ENCODE data around the gene NPAS2.

The NPAS2 gene, protein sequence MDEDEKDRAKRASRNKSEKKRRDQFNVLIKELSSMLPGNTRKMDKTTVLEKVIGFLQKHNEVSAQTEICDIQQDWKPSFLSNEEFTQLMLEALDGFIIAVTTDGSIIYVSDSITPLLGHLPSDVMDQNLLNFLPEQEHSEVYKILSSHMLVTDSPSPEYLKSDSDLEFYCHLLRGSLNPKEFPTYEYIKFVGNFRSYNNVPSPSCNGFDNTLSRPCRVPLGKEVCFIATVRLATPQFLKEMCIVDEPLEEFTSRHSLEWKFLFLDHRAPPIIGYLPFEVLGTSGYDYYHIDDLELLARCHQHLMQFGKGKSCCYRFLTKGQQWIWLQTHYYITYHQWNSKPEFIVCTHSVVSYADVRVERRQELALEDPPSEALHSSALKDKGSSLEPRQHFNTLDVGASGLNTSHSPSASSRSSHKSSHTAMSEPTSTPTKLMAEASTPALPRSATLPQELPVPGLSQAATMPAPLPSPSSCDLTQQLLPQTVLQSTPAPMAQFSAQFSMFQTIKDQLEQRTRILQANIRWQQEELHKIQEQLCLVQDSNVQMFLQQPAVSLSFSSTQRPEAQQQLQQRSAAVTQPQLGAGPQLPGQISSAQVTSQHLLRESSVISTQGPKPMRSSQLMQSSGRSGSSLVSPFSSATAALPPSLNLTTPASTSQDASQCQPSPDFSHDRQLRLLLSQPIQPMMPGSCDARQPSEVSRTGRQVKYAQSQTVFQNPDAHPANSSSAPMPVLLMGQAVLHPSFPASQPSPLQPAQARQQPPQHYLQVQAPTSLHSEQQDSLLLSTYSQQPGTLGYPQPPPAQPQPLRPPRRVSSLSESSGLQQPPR

DNA sequence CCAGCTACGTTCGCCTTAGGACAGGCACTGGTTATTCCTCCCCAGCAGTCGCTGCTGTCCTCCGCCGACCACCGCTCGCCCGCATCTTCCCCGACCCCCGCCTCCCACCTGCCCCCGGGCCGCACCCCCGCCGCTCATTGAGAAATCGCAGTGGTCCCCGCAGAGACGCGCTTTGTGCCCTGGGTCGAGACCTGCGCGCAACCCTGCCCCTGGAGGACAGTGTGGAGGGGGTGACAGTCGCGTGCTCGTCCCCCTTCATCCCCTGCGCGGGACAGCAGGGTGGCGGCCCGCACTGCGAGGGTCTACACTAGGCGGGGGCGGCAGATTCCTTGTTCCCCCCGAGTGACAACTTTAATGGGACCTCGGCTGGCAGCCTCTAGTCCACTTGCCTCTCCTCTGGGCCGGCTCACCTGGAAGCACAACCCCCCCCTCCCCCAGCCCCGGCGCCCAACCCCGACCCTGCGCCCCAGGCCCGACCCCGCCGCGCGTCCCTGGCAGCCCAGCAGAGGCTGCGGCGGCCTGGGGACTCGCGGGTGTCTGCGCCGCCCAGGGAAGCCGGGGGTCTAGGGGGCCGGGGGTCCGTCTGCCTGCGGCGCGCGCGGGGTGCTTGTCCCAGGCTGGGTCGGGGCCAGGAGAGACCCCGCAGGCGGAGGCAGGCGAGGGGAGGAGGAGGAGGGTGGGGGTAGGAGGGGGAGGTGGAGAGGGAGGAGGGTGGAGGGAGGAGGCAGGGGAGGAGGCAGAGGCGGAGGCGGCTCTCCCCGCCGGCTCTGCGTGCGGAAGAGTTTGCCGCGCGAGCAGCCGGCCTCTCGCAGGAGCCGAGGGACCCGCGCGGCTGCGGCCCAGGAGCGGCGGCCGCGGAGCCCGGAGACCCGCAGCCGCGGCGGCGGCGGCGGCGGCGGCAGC lies at the start of gene NPAS2:
NPAS2 (plus strand) TSS at position 770 of the 903 bp plus-strand sequence. CDS start 84,616 bp downstream, outside the sequence.
- peak; percentile 14 for DNase-seq

DNA sequence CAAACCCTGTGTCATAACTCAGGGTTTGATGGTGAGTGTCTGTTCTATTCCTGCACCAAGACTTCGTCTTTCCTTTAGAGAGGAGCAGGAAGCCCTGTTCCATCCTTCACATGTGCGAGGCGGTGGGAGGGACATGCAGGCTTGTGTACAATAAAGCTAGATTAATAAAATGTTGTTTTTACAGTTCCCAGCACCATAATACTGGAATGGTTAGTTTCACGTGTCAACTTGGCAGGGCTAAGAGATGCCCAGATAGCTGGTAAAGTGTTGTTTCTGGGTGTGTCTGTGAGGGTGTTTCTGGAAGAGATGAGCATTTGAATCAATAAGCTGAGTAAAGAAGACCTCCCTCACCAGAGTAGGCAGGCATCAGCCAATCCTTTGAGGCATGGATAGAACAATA lies 48.8 kb upstream of the NPAS2 start:
- DNase-seq: no peak

DNA sequence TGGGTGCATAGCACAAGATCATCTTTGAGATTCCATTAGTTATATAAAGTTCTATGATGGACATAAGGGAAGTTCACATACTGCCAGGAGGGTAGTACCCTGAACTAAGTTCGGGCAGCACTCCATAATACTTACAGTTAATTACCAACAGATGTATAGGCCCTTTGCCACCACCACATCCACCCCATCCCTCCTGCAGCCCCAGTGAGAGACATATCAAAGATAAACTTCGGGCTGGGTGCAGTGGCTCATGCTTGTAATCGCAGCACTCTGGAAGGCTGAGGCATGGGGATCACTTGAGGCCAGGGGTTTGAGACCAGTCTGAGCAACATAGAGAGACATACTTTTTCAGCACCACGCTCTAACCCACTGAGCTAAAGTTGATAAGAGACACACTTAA lies 46.4 kb upstream of the NPAS2 start:
- DNase-seq: no peak

DNA sequence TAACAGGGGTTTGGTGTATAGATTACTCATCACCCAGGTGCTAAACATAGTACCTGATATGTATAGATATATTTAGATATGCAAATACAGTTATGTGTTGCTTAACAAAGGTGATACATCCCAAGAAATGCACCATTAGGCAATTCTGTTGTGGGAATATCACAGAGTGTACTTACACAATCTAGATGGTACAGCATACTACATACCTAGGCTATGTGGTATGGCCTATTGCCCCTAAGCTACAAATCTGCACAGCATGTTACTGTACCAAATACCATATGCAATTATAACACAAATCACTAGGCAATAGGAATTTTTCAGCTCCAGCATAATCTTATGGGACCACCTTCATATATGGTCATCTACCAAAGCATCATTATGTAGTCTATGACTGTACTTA lies 43.5 kb upstream of the NPAS2 start:
- no peak for DNase-seq

DNA sequence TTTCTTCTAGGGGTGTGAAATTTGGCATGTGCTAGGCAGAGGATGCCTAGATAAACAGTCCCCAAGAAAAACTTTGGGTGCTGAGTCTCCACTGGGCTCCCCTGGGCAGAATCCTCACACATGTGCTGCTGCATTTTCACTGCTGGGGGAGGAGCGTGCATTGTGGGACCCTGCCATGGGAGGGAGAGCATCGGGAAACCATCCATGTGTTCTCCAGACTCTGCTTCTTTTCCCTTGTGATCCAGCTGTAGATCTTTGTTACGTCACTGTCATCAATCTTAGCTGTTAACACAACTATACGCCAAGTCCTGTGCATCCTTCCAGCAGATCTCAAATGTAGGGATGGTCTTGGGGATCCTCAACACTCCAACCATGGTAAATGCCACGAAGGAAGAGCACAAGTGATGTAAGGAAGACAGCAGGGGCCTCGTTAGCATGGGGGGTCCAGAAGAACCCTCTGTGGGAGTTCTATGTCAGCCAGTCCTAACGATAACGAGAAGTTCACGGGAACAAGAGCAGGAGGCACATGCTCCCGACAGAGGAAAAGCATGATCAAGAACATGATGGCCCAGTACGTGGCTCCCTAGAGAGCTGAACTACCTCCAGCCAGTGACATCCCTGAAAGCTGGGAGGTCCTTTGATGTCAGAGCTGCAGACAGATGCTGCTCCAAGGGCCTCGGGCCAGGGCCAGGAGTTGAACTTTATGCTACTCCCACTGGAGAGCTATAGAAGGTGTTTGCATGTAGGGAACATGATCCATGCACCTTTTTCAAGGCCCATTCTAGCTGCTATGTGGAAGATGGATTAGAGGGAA lies 41.1 kb upstream of the NPAS2 start:
- no peak for DNase-seq

DNA sequence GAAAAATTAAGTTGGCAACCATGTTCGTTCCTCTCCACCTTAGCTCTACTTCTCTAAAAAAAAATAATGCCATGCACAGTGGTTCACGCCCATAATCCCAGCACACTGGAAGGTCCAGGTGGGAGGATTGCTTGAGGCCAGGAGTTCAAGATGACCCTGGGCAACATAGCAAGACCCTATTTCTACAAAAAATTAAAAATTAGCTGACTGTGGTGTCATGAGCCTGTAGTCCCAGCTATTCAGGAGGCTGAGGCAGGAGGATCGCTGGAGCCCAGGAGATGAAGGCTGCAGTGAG lies 40.1 kb upstream of the NPAS2 start:
- DNase-seq: no peak

DNA sequence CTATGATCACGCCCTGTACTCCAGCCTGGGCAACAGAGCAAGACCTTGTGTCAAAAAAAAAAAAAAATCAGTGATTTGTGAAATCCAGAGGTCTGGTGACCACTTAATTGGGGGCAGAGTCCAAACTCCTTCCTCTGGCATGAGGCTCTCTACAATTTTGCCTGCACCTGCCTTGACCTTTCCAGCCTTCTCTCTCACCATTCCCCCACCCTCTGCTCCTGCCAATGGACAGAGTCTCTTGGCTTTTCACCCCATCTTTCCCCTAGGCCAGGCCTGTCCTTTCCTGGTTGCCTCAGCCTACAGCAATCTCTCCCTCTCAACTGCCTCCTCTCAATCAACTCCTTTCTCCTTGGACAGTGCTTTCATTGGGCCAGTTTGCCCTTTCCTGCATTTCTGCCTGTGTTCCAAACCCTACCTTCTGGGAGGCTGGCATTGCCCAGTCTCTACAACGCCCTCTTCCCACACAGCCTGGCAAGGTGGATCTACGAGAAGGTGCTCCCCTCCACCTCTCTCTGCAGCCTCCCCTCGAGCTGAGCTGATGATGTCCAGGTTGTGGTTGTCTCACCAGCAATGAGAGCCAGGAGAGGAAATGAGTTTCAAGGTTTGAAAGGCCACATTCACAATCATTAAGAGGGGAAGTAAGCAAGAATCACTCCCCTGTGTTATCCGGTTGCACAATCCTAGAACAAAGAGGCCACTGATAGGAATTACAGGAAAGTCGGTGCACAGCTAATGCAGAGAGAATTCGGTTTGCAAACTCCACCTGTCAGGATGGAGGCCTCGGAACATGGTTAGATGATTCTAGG lies 39.5 kb upstream of the NPAS2 start:
- no peak for DNase-seq

DNA sequence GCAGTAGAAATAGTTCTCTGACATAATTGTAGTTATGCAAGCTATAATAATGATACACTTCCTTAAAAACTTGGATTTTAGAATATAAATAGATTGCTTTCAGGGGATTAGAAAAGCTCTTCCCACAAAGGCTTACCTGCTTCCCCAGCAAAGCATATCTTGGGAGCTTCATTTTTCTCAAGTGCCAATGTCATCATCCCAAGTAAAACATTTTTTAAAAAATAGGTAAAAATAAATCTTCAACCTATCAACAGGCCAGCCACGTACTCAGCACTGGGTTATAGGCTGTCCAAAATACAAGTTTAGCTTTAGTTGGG lies 39.0 kb upstream of the NPAS2 start:
- no peak for DNase-seq

DNA sequence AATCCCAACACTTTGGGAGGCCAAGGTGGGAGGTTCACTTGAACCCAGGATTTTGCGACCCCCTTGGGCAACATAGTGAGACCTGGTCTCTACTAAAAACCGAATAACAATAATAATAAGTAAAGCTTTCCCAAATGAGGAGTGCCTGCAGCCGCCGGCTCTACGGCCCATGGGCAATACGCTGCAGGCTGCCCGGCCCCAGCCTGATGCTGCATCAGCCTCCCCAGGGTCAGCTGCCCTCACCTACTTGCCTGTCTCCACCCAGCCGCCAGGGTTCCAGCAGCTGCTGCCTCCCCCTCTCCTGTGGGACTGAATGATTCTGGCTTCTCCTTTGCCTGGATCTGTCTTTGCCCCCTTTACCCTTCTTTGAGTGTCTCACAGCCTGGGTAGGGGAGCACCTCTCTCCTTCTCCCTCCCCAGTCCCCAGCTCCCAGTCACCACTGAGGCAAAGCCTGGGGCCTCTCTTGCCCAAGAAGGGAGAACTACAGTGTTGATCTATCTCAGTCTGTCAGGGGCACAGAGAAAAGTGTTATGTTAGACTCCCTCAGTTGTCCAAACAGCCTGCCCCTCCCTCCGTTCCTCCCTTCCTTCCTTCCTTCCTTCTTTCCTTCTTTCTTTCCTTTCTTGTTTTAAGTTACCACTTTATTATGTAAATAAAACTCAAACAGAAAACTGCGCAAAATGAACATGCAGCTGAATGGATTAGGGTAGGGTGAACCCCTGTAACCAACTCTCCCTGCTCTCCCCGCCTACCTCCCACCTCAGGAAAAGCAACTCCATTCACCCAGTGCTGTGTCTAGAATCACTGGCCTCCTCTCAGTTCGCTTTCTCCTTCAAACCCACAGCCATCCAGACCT lies 38.2 kb upstream of the NPAS2 start:
- no peak for DNase-seq

DNA sequence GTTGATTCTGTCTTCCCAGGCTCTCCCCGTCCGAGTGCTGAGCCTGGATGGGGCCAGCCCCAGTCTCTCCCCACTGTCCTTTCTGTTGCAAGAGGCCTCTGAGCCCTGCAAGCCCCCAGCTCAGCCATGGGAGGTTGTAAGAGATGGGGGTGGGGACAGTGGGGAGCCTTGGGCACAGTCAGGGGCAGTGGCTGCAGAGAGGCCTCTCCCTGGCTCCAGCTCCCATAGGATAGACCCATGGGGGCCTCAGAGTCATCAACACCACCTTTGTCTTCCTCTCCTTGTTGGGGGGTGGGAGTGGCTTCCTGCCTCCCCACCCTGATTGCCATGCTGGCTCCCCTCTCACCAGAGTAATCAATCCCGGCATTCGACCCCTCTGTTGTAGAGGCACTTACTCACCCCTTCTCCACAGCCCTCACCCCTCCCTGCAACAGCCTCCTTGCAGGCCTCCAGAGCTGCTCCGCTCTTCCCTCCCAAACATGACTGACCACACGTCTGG lies 37.5 kb upstream of the NPAS2 start:
- DNase-seq: no peak

DNA sequence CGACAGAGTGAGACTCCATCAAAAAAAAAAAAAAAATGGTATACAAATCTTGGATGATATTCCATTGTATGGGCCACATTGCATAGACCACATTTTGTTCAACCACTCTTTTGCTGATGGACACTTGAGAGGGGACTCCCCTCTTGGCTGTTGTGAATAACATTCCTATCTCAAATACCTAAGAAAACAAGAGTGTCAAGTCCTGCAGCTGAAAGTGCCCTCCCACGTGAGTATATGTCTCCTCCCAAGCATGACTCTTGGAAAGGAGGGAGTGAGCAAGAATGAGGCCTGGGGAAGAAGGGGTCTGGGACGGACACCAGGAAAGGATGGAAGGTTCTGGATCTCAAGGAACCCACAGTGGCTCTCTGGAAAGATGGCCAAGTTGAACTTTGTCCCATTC lies 36.0 kb upstream of the NPAS2 start:
- DNase-seq: no peak

DNA sequence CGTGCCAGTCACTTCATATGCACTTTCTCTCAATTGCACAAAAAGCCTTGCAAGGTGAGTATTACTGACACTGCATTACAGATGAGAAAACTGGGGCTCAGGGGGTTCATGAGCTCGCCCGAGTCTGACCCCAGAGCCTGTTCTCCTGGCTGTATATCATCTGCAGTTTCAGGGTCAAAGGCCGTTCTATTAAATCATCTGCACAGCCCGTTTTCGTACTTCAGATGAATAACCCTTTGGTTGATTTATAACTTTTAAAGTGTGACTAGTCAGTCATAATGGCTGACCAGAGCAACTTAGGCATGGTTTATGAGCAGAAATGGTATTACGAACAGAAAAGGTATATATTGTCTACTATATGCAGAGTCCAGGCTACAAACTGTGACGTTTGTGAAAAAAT lies 35.3 kb upstream of the NPAS2 start:
- no peak for DNase-seq

DNA sequence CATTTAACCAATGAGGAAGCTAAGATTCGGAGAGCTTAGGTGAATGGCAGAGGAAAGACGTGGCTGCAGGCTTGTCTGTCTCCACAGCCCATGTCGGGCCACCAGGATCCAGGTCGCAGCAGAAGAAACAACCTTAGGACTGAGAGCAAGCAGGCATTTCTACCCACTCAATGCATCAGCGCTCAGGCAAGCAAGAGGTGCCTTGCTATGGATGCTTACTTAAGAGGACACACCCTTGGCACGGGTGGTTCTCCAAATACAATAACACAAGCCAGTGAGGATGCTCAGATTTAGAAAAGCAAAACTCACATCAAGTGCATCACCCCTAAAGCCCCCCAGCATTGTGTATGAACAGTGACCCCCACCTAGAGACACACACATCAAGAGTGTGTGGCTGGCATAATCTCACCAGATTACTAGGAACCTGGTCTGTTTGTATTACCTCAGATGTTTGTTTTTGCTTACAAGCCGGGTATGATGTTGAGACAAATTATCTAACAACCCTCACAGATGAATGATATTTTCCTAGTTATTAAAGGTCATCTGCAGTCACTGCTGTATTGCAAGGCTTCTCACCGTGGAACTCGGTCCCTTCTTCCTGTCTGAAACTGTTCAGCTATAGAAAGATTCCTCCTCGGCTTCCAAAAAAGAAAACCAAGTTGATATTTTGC lies 34.2 kb upstream of the NPAS2 start:
- no peak for DNase-seq

DNA sequence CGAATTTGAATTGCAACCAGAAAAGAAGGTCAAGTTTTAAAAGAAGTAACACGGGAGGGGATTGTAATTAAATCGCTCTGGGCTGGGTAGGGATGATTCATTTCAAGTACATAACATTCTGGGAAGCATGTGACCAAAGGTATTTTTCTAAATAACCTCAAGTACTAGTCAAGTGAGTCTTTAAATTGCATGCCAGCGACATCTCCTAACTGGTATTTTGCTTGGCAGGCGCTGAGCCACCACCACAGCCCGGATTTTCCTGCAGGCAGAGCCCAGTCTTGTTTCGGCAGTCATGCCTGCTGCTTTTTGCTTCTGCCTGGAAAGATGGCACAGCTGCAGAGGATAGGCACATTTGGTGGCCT lies 33.7 kb upstream of the NPAS2 start:
- DNase-seq: no peak

DNA sequence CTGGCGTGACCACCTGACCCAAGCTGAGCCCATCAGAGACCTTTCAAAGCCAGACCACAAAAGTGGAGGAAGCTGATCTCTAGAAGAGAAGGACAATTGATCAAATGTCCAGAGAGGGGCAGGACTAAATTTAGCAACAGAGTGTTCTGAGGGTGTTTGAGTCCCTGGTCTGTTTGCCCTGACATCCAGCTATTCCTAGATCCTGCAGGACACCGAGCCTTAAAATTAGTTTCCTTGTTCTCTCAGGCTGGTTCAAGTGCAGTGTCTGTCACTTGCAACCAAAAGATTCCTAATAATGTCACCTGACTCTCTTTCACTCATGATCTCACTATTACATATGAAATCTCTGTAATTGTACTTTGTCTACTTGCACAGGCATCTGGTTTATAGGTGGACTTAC lies 33.0 kb upstream of the NPAS2 start:
- DNase-seq: no peak

DNA sequence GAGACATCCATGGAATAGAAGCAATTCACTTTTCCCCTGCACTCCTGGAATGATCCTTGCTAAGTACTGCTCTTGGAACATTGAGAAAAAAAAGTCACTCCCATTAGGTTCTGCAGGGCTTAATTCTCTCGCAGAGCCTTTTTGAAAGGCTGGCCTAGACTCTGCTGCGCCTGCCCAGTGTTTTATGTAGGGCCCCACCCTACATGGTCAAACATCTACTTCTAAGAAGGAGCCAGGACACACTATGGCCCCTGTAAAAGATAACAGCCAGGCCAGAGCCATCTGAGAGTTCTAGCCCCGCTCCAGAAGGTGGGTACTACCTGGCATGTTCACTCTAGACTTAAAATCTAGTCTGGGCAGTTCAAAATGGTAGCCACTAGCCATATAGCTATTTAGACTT lies 30.6 kb upstream of the NPAS2 start:
- DNase-seq: no peak

DNA sequence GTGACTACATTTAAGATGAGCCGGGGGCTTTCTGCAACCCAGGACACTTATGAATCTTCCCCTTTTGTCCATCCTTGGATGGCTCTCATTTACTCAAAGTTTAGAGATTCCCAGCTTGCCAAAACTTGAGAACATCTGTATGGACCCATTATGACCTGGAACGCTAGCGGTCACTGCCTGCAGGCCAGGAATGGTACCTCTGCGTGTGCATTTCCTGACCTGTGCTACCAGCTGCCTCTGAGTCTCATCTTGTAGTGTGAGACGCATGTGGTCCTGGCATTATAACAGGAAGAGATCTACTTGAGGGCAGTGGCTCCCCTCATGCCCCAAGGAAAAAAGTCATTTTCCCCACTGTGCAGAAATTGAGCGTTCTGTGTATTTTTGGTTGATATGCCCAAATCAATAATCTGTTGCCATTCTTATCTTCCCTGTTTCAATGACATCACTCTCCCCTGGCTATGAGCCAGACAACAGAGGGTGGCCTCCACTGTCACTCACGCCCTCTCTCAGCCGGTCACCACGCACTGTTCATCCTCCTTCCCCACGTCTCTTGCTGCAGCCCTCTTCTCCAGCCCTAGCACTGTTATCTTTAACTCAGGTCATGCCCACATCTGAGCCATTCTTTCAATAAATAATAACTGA lies 28.5 kb upstream of the NPAS2 start:
- DNase-seq: no peak

DNA sequence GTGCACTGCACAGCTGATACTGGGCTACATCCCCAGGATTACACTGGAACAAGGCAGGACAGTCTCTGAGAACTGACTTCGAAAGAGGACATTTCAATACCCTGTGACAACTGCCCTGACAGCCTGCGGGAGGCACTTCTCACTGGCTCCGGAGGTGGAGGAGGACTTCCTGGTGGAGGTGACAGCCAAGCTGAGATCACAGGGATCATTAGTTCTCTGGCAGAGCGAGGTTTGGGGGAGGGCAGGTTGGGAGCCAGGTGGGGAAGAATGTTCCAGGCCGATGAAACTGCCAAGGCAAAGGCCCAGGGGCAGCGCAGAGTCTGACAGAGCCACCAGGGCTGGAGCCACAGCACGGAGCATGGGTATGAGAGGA lies 28.0 kb upstream of the NPAS2 start:
- DNase-seq: no peak

DNA sequence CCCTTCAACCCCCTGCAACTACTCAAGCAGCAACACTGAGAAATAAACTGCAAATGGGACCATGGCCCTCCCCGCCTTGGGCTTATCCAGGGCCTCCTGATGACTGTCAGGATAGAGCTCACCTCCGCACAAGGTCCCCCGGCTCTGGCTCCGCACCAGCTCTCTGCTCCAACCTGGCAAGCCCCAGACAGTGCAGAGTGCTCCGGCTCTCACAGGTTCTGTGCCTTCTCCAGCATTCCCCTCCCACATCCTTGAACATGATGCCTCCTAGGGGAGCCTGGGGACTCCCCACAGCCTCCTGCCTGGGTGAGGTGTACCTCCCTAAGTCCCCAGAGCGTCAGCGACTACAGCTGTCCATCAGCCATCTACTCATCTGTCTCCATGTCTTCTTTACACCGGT lies 26.7 kb upstream of the NPAS2 start:
- no peak for DNase-seq

DNA sequence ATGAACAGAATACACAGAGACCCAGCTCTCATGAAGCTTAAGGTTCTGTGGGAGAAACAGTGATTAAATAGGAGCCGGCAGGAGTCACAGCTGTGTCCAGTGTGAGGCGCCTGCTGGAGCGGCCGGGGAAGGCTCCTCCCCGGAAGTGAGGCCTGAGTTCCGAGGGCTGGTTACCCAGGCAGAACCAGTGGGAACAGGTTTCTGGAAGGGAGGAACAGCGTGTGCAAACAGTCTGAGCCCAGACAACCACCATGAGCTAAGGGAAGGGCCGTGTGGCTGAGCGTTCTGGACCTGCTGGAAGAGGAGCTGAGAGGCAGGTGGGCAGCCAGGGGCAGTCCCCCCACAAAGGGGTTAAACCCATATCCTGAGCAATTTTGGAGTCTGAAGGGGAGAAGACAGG lies 26.0 kb upstream of the NPAS2 start:
- DNase-seq: no peak
